Measurements from ENCODE around the gene LHFPL5. TPM values are rescaled to one million over a fixed set of nuclear protein-coding genes. Genes with fewer than 3 reads are reported as not detected.

The LHFPL5 gene
- total and polyA plus RNA-seq, 7 donors = 0.10 to 0.34 TPM; not detected in 5

DNA sequence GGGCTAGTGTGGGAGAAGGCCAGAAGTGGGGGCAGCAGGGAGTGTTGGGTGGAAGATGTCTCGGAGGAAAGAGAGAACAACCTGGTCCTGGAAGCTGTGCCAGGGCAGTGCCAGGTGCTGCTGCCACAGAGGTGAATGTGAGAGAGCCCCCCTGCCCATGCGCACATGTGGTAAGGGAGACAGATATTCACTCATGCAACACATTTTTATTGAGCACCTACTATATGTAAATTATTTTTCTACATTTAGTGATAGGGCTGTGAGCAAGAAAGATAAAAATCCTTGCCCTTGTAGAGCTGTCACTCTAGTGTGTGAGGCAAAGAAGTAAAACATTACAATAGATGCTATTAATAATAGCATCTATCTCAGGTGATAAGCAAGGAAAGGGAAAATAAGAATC, 23.9 kb upstream of the LHFPL5 start:
- WGBS, 3 donors = 91 to 100% (median 93%) methylated on average over 2 of the region's 2 CpGs

GRCh38 chr6:35782424-35782823, 22.7 kb upstream of the LHFPL5 start:
- 38 to 57% (median 48%) methylated on average over 3 of the region's 3 CpGs for WGBS, 3 donors
- Histone ChIP-seq H3K4me3 (no peak overlapping the region), H3K9me3 (no peaks in the 10 kb centered on the region), H3K27me3 (ENCODE audit: insufficient read depth in 3 of 3, low read length in 2 of 3) (peaks cover 0 to 66% (median 20%) of the 10 kb centered on the region in 3 donors), H3K36me3 (ENCODE audit: insufficient read depth in 1 of 2, low read depth in 1 of 2) (no peaks in the 10 kb centered on the region), H3K4me1 (no peaks in the 10 kb centered on the region), H3K27ac (no peak overlapping the region)
- no peak for ATAC-seq
- no peak for TF ChIP-seq CTCF (IDR thresholded peaks at IDR 0.05)
- no peak for DNase-seq
- intact Hi-C loops (cut with DNase I) = no loop called here

More for the DNA sequence above, 23.9 kb upstream of the LHFPL5 start:
- no peaks in the 10 kb centered on the region for H3K36me3 ChIP-seq (ENCODE audit: insufficient read depth in 1 of 2, low read depth in 1 of 2)
- DNase-seq (no peak), ATAC-seq (no peak)
- no peaks in the 10 kb centered on the region for H3K9me3 ChIP-seq
- TF ChIP-seq CTCF (IDR thresholded peaks at IDR 0.05) = no peak
- H3K27ac ChIP-seq = no peak overlapping the region
- peaks cover 0 to 64% (median 17%) of the 10 kb centered on the region in 3 donors for H3K27me3 ChIP-seq (ENCODE audit: insufficient read depth in 3 of 3, low read length in 2 of 3)
- no peak overlapping the region for H3K4me3 ChIP-seq
- intact Hi-C loops (cut with DNase I) = no loop called here
- no peaks in the 10 kb centered on the region for H3K4me1 ChIP-seq

GRCh38 chr6:35784200-35784599, 21.0 kb upstream of the LHFPL5 start:
- no peak for TF ChIP-seq CTCF (IDR thresholded peaks at IDR 0.05)
- Histone ChIP-seq H3K27me3 (ENCODE audit: insufficient read depth in 3 of 3, low read length in 2 of 3) (peaks cover 0 to 78% (median 22%) of the 10 kb centered on the region in 3 donors), H3K9me3 (no peaks in the 10 kb centered on the region), H3K4me1 (no peaks in the 10 kb centered on the region), H3K4me3 (no peak overlapping the region), H3K36me3 (ENCODE audit: insufficient read depth in 1 of 2, low read depth in 1 of 2) (no peaks in the 10 kb centered on the region), H3K27ac (no peak overlapping the region)
- intact Hi-C loops (cut with DNase I) = no loop called here
- no peak for ATAC-seq
- no peak for DNase-seq
- WGBS, 3 donors = 53 to 66% (median 58%) methylated on average over 2 of the region's 2 CpGs

DNA sequence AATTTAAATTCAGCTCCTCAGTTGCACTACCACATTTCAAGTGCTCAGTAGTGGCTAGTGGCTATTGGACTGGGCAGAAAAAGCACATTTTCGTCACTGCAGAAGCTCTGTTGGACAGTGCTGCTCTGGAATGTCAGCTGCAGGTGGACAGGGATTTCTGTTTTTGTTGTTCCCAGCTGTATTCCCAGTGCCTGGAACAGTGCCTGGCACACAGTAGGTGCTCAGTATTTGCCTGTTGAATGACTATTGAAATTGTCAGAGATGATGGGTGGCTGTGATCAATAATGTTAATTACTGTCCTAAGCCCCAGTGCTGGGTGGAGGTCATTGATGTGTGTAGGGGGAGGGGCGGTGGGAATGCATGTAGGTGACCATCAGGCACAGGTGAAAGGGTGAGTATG, 18.9 kb upstream of the LHFPL5 start:
- WGBS, 3 donors = 44 to 57% (median 55%) methylated on average over 2 of the region's 2 CpGs
- Histone ChIP-seq H3K9me3 (no peaks in the 10 kb centered on the region), H3K4me1 (no peaks in the 10 kb centered on the region), H3K36me3 (ENCODE audit: insufficient read depth in 1 of 2, low read depth in 1 of 2) (no peaks in the 10 kb centered on the region), H3K4me3 (no peak overlapping the region), H3K27me3 (ENCODE audit: insufficient read depth in 3 of 3, low read length in 2 of 3) (peaks cover 0 to 64% (median 18%) of the 10 kb centered on the region in 3 donors), H3K27ac (no peak overlapping the region)
- intact Hi-C loops (cut with DNase I) = no loop called here
- TF ChIP-seq CTCF (IDR thresholded peaks at IDR 0.05) = no peak
- DNase-seq = no peak
- no peak for ATAC-seq

- H3K9me3 ChIP-seq = no peaks in the 10 kb centered on the region
- H3K4me1 ChIP-seq = no peaks in the 10 kb centered on the region
- 31 to 54% (median 43%) methylated on average over 25 of the region's 25 CpGs for WGBS, 3 donors
- no peak overlapping the region for H3K4me3 ChIP-seq
- DNase-seq = no peak
- no peaks in the 10 kb centered on the region for H3K36me3 ChIP-seq (ENCODE audit: insufficient read depth in 1 of 2, low read depth in 1 of 2)
- TF ChIP-seq CTCF (IDR thresholded peaks at IDR 0.05) = no peak
- intact Hi-C loops (cut with DNase I) = no loop called here
- no peak overlapping the region for H3K27ac ChIP-seq
- H3K27me3 ChIP-seq (ENCODE audit: insufficient read depth in 3 of 3, low read length in 2 of 3) = peaks cover 0 to 64% (median 18%) of the 10 kb centered on the region in 3 donors
- ATAC-seq = peak in 1 of 4 donors; percentile 29
Observed at GRCh38 chr6:35786810-35787209, 18.3 kb upstream of the LHFPL5 start.

All from psoas muscle (tissue), 8 donors.